Measurements from ENCODE around the gene BFSP1. TPM values are rescaled to one million over a fixed set of nuclear protein-coding genes. Genes with fewer than 3 reads are reported as not detected.

BFSP1 gene
- total RNA-seq, 1 experiment from 2014 or later = not detected

DNA sequence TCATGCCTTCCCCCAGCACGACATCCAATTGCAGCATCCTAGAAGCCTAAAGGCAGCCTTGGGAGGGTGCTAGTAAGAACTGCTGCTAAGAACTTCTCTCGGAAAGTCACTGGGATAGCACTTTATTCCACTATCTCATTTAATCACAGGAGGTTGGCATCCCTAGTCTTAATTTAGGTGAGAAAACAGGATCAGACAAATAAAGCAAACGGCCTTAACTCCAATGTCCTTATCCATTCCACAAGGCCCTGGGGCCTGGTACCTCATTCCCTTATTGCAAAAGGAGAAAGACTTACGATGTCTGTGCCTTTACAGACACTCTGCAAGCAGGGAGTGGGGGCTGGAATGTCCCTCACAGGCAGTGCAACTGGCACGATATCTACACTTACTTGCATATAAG lies 60.7 kb downstream of the BFSP1 start:
- no peaks in the 10 kb centered on the region for H3K79me2 ChIP-seq (ENCODE audit: low read length)
- no peak overlapping the region for H3K27ac ChIP-seq (ENCODE audit: low read length)
- H3K4me3 ChIP-seq (ENCODE audit: low read length) = no peak overlapping the region
- H3K9me3 ChIP-seq (ENCODE audit: low read length) = no peaks in the 10 kb centered on the region
- no peaks in the 10 kb centered on the region for H3K9me2 ChIP-seq (replicated peaks; ENCODE audit: insufficient read depth, low read length)
- no peak overlapping the region for H3K4me2 ChIP-seq (ENCODE audit: low read depth, low read length, poor library complexity, severe bottlenecking)
- no peaks in the 10 kb centered on the region for H4K20me1 ChIP-seq (ENCODE audit: insufficient read depth, low read depth, low read length)
- H3K9ac ChIP-seq (ENCODE audit: low read length) = no peak overlapping the region
- no peaks in the 10 kb centered on the region for H3K27me3 ChIP-seq (ENCODE audit: low read length)
- no peak overlapping the region for H2AFZ ChIP-seq (ENCODE audit: low read length)
- no peaks in the 10 kb centered on the region for H3K36me3 ChIP-seq (ENCODE audit: insufficient read depth, low read length)
- H3K4me1 ChIP-seq (ENCODE audit: low read length) = no peaks in the 10 kb centered on the region
- no peak for DNase-seq

DNA sequence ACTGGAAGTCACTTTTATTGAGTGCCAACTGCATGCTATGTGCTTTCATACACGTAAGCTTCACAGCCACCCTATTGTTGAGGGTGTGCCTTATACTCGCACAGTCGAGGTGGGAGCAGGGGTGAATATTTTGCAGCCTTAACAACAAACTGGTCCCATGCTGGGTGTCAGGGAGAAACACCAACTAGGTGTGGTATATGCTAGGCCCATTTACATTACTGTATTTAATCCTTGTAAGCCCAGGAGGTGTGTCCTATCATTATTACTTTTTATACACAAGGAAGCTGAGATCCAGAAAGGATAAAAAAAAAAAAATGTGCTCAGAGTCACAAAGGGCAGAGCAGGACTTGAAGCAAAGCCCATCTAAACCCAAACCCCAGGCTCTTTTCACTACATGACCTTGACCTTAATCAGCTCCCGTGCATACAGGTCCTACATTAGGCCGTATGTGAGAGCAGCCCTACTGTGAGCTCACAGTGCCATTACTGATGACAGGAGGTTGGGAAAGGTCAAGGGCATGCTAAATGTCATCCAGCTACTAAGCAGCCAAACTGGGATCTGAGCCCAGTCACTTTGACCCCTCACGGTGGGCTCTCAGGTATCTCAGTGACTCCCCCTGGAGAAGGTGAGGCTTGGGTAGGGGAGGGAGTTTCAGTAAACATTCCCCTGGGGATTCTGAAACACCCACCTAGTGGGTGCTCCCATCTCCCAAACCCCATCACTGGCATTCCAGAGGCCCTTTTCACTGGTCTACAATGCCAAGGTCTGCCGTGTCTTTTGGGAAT lies 61.7 kb downstream of the BFSP1 start:
- no peak overlapping the region for H3K4me3 ChIP-seq (ENCODE audit: low read length)

DNA sequence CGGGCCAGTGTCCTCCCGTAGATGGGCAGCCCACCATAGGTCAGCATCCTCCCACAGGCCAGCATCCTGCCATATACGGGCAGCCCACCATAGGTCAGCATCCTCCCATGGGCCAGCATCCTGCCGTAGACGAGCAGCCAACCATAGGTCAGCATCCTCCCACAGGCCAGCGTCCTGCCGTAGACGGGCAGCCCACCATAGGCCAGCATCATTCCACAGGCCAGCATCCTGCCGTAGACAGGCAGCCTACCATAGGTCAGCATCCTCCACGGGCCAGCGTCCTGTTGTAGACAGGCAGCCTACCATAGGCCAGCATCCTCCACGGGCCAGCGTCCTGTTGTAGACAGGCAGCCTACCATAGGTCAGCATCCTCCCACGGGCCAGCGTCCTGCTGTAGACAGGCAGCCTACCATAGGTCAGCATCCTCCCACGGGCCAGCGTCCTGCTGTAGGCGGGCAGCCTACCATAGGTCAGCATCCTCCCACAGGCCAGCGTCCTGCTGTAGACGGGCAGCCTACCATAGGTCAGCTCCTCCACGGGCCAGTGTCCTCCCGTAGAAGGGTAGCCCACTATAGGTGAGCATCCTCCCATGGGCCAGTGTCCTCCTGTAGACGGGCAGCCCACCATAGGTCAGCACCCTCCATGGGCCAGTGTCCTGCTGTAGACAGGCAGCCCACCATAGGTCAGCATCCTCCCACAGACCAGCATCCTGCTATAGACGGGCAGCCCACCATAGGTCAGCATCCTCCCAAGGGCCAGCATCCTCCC lies 62.9 kb downstream of the BFSP1 start:
- no peaks in the 10 kb centered on the region for H4K20me1 ChIP-seq (ENCODE audit: insufficient read depth, low read depth, low read length)
- no peaks in the 10 kb centered on the region for H3K9me3 ChIP-seq (ENCODE audit: low read length)
- no peak overlapping the region for H3K9ac ChIP-seq (ENCODE audit: low read length)
- no peaks in the 10 kb centered on the region for H3K27me3 ChIP-seq (ENCODE audit: low read length)
- no peak overlapping the region for H2AFZ ChIP-seq (ENCODE audit: low read length)
- DNase-seq = no peak
- no peak overlapping the region for H3K4me2 ChIP-seq (ENCODE audit: low read depth, low read length, poor library complexity, severe bottlenecking)
- no peaks in the 10 kb centered on the region for H3K36me3 ChIP-seq (ENCODE audit: insufficient read depth, low read length)
- H3K4me3 ChIP-seq (ENCODE audit: low read length) = no peak overlapping the region
- H3K4me1 ChIP-seq (ENCODE audit: low read length) = no peaks in the 10 kb centered on the region
- no peaks in the 10 kb centered on the region for H3K79me2 ChIP-seq (ENCODE audit: low read length)
- H3K27ac ChIP-seq (ENCODE audit: low read length) = no peak overlapping the region
- H3K9me2 ChIP-seq (replicated peaks; ENCODE audit: insufficient read depth, low read length) = no peaks in the 10 kb centered on the region

More for the DNA sequence above, 61.7 kb downstream of the BFSP1 start:
- Histone ChIP-seq H4K20me1 (ENCODE audit: insufficient read depth, low read depth, low read length) (no peaks in the 10 kb centered on the region), H3K27ac (ENCODE audit: low read length) (no peak overlapping the region), H3K4me1 (ENCODE audit: low read length) (no peaks in the 10 kb centered on the region), H3K27me3 (ENCODE audit: low read length) (no peaks in the 10 kb centered on the region), H3K9ac (ENCODE audit: low read length) (no peak overlapping the region), H3K4me2 (ENCODE audit: low read depth, low read length, poor library complexity, severe bottlenecking) (no peak overlapping the region), H3K79me2 (ENCODE audit: low read length) (no peaks in the 10 kb centered on the region), H2AFZ (ENCODE audit: low read length) (no peak overlapping the region), H3K9me3 (ENCODE audit: low read length) (no peaks in the 10 kb centered on the region), H3K9me2 (replicated peaks; ENCODE audit: insufficient read depth, low read length) (no peaks in the 10 kb centered on the region), H3K36me3 (ENCODE audit: insufficient read depth, low read length) (no peaks in the 10 kb centered on the region)
- DNase-seq = no peak

DNA sequence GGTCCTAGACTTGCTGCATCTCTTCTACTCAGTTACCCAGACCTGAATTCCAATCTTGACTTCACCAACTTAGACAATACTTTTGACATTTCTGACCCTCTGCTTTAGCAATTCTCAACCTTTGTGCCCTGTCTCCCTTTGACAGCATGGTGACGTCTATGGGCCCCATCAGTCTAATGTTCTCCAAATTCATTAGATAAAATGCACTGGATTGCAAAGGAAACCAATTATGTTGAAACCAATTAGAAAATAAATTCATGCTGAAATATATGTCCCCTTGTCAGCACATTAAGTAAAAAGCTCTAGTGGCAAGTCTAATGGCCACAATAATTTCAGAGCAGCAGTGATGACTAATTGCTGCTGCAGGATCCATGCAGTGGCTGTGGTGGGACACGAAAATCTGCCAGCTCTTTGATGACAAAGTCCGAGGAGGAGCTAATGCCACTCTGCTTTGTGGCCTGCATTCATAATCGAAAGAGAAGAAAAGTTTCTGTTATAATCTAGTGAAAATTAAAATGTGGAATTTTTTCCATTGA lies 64.0 kb downstream of the BFSP1 start:
- no peak overlapping the region for H3K4me3 ChIP-seq (ENCODE audit: low read length)
- H3K27ac ChIP-seq (ENCODE audit: low read length) = no peak overlapping the region
- H3K36me3 ChIP-seq (ENCODE audit: insufficient read depth, low read length) = no peaks in the 10 kb centered on the region
- no peaks in the 10 kb centered on the region for H3K4me1 ChIP-seq (ENCODE audit: low read length)
- H2AFZ ChIP-seq (ENCODE audit: low read length) = no peak overlapping the region
- DNase-seq = no peak
- no peaks in the 10 kb centered on the region for H3K27me3 ChIP-seq (ENCODE audit: low read length)
- no peak overlapping the region for H3K9ac ChIP-seq (ENCODE audit: low read length)
- H3K4me2 ChIP-seq (ENCODE audit: low read depth, low read length, poor library complexity, severe bottlenecking) = no peak overlapping the region
- no peaks in the 10 kb centered on the region for H3K9me3 ChIP-seq (ENCODE audit: low read length)
- H3K9me2 ChIP-seq (replicated peaks; ENCODE audit: insufficient read depth, low read length) = no peaks in the 10 kb centered on the region
- no peaks in the 10 kb centered on the region for H3K79me2 ChIP-seq (ENCODE audit: low read length)
- no peaks in the 10 kb centered on the region for H4K20me1 ChIP-seq (ENCODE audit: insufficient read depth, low read depth, low read length)

DNA sequence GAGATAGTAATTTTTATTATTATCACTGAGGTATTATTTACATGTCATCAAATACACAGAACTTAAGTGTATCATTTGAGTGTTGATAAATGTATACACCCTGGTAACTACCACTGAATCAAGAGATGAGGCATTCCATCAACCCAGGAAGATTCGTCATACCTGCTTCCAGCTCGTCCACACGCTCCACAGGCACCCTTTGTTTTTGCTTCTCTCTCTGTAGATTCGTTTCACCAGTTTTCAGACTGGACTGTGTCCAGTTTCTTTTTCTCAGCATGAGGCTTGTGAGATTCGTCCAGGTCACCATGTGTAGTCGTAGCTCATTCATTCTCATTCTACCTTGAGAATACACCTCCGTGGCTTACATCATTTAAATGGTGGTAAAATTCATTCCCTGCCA lies 64.5 kb downstream of the BFSP1 start:
- Histone ChIP-seq H3K9me3 (ENCODE audit: low read length) (no peaks in the 10 kb centered on the region), H3K9me2 (replicated peaks; ENCODE audit: insufficient read depth, low read length) (no peaks in the 10 kb centered on the region), H3K4me1 (ENCODE audit: low read length) (no peaks in the 10 kb centered on the region), H3K79me2 (ENCODE audit: low read length) (no peaks in the 10 kb centered on the region), H3K4me2 (ENCODE audit: low read depth, low read length, poor library complexity, severe bottlenecking) (no peak overlapping the region), H4K20me1 (ENCODE audit: insufficient read depth, low read depth, low read length) (no peaks in the 10 kb centered on the region), H3K27me3 (ENCODE audit: low read length) (no peaks in the 10 kb centered on the region), H2AFZ (ENCODE audit: low read length) (no peak overlapping the region), H3K27ac (ENCODE audit: low read length) (no peak overlapping the region), H3K36me3 (ENCODE audit: insufficient read depth, low read length) (no peaks in the 10 kb centered on the region), H3K9ac (ENCODE audit: low read length) (no peak overlapping the region), H3K4me3 (ENCODE audit: low read length) (no peak overlapping the region)
- DNase-seq = no peak

DNA sequence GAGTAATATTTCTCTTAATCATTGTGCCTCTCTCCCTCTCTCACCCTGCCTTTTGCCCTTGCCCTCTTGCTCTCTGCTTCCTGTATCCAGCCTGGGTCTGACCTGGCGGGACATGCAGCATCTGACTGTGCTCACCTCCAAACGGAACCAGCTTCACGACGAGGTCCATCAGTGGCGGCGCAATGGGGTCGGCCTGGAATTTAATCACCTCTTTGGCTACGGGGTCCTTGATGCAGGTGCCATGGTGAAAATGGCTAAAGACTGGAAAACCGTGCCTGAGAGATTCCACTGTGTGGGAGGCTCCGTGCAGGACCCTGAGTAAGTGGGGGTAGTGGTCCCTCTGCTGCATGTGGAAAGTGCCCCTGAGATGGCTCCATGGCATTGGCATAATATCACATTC lies 65.9 kb downstream of the BFSP1 start:
- no peak for DNase-seq
- no peaks in the 10 kb centered on the region for H3K4me1 ChIP-seq (ENCODE audit: low read length)
- H3K9ac ChIP-seq (ENCODE audit: low read length) = no peak overlapping the region
- H3K9me2 ChIP-seq (replicated peaks; ENCODE audit: insufficient read depth, low read length) = no peaks in the 10 kb centered on the region
- H3K36me3 ChIP-seq (ENCODE audit: insufficient read depth, low read length) = no peaks in the 10 kb centered on the region
- H3K4me3 ChIP-seq (ENCODE audit: low read length) = no peak overlapping the region
- H3K9me3 ChIP-seq (ENCODE audit: low read length) = no peaks in the 10 kb centered on the region
- H2AFZ ChIP-seq (ENCODE audit: low read length) = no peak overlapping the region
- H3K4me2 ChIP-seq (ENCODE audit: low read depth, low read length, poor library complexity, severe bottlenecking) = no peak overlapping the region
- no peak overlapping the region for H3K27ac ChIP-seq (ENCODE audit: low read length)
- H3K79me2 ChIP-seq (ENCODE audit: low read length) = no peaks in the 10 kb centered on the region
- H3K27me3 ChIP-seq (ENCODE audit: low read length) = no peaks in the 10 kb centered on the region
- no peaks in the 10 kb centered on the region for H4K20me1 ChIP-seq (ENCODE audit: insufficient read depth, low read depth, low read length)

DNA sequence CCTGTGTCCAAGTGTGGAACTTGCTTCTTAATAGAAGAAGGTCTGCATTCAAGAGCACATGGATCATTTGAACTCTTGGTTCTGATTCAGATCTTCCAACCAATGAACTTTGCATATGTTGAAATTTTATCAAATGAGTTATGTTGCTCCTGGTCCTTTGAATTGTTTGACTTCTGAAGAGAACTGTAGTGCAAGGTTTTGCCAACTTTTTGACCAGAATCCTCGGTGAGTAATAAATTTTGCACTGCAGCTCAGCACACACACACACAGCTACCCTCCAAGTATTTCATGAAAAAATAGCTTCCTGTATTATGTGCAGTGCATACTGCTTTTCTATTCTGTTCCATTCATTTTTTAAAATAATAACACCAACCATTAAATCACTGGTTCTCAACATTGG lies 67.5 kb downstream of the BFSP1 start:
- Histone ChIP-seq H3K27me3 (ENCODE audit: low read length) (no peaks in the 10 kb centered on the region), H3K4me3 (ENCODE audit: low read length) (no peak overlapping the region), H3K79me2 (ENCODE audit: low read length) (no peaks in the 10 kb centered on the region), H3K9ac (ENCODE audit: low read length) (no peak overlapping the region), H4K20me1 (ENCODE audit: insufficient read depth, low read depth, low read length) (no peaks in the 10 kb centered on the region), H2AFZ (ENCODE audit: low read length) (no peak overlapping the region), H3K27ac (ENCODE audit: low read length) (no peak overlapping the region), H3K9me3 (ENCODE audit: low read length) (no peaks in the 10 kb centered on the region), H3K4me2 (ENCODE audit: low read depth, low read length, poor library complexity, severe bottlenecking) (no peak overlapping the region), H3K9me2 (replicated peaks; ENCODE audit: insufficient read depth, low read length) (no peaks in the 10 kb centered on the region), H3K36me3 (ENCODE audit: insufficient read depth, low read length) (no peaks in the 10 kb centered on the region), H3K4me1 (ENCODE audit: low read length) (no peaks in the 10 kb centered on the region)
- no peak for DNase-seq

DNA sequence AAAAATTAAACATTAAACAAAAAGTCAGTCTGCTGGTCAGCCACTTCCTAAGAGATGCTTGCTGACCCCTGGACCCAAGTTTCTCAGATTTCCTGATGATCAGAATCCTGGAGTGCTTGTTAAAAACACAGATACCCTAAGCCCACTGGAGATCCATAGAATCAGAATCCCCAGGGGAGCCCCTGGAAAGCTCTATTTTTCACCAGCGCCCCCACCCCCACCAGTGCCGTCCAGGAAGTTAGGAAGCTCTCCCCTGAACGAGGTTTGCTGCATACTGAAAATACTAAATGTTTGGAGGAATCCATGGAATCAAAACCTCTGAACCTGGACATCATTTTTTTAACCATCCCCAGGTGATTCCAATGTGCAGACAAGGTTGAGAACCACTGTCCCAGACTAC lies 69.2 kb downstream of the BFSP1 start:
- no peak overlapping the region for H3K4me3 ChIP-seq (ENCODE audit: low read length)
- H3K9me3 ChIP-seq (ENCODE audit: low read length) = no peaks in the 10 kb centered on the region
- H3K9ac ChIP-seq (ENCODE audit: low read length) = no peak overlapping the region
- H3K27ac ChIP-seq (ENCODE audit: low read length) = no peak overlapping the region
- H3K9me2 ChIP-seq (replicated peaks; ENCODE audit: insufficient read depth, low read length) = no peaks in the 10 kb centered on the region
- H3K4me2 ChIP-seq (ENCODE audit: low read depth, low read length, poor library complexity, severe bottlenecking) = no peak overlapping the region
- no peaks in the 10 kb centered on the region for H3K27me3 ChIP-seq (ENCODE audit: low read length)
- no peaks in the 10 kb centered on the region for H3K36me3 ChIP-seq (ENCODE audit: insufficient read depth, low read length)
- no peak for DNase-seq
- H2AFZ ChIP-seq (ENCODE audit: low read length) = no peak overlapping the region
- H3K4me1 ChIP-seq (ENCODE audit: low read length) = no peaks in the 10 kb centered on the region
- H3K79me2 ChIP-seq (ENCODE audit: low read length) = no peaks in the 10 kb centered on the region
- H4K20me1 ChIP-seq (ENCODE audit: insufficient read depth, low read depth, low read length) = no peaks in the 10 kb centered on the region
